Hepatocyte (in vitro differentiated cells): ENCODE measurements around the gene HSPH1. TPM values are rescaled to one million over a fixed set of nuclear protein-coding genes. Genes with fewer than 3 reads are reported as not detected.

Source experiments
- DNase-seq: peaks from one replicate; pipeline ENCODE4 v3.0.0-alpha.2; 2016; ENCODE audit warnings: low spot score
- H2AFZ ChIP-seq: fragments of 200-600 bp; sonication (generic); 2 replicates; pipeline ENCODE4 v1.6.0; 2016; ENCODE audit warnings: antibody characterized with exemption, mild to moderate bottlenecking
- H3K27ac ChIP-seq: fragments of 200-600 bp; sonication (generic); 2 replicates; pipeline ENCODE4 v1.5.1; 2016; ENCODE audit warnings: mild to moderate bottlenecking
- H3K27me3 ChIP-seq: fragments of 200-600 bp; sonication (generic); 2 replicates; pipeline ENCODE4 v1.6.1; 2016
- H3K36me3 ChIP-seq: fragments of 200-600 bp; sonication (generic); replicated peaks from 2 replicates; pipeline ENCODE4 v1.5.1; 2016; ENCODE audit warnings: low read depth; ENCODE audit not compliant: insufficient read depth
- H3K4me1 ChIP-seq: fragments of 200-600 bp; sonication (generic); 2 replicates; pipeline ENCODE4 v1.5.1; 2016; ENCODE audit warnings: mild to moderate bottlenecking, moderate library complexity; ENCODE audit not compliant: insufficient read depth
- H3K4me2 ChIP-seq: fragments of 200-600 bp; sonication (generic); 2 replicates; pipeline ENCODE4 v1.6.0; 2016
- H3K4me3 ChIP-seq: fragments of 200-600 bp; sonication (generic); 2 replicates; pipeline ENCODE4 v1.5.1; 2016; ENCODE audit warnings: mild to moderate bottlenecking
- H3K79me2 ChIP-seq: fragments of 200-600 bp; sonication (generic); 2 replicates; pipeline ENCODE4 v1.6.0; 2017; ENCODE audit warnings: mild to moderate bottlenecking
- H3K9me2 ChIP-seq: fragments of 200-600 bp; sonication (generic); replicated peaks from 2 replicates; pipeline ENCODE4 v1.6.0; 2017; ENCODE audit warnings: mild to moderate bottlenecking; ENCODE audit not compliant: insufficient read depth
- H3K9me3 ChIP-seq: fragments of 200-600 bp; sonication (generic); 2 replicates; pipeline ENCODE4 v1.5.1; 2016; ENCODE audit warnings: low read depth, mild to moderate bottlenecking
- H4K20me1 ChIP-seq: fragments of 200-600 bp; sonication (generic); 2 replicates; pipeline ENCODE4 v1.6.0; 2016; ENCODE audit warnings: mild to moderate bottlenecking; ENCODE audit not compliant: insufficient read depth, poor library complexity, severe bottlenecking
- EZH2 ChIP-seq: fragments of 200-600 bp; sonication (generic); IDR thresholded peaks from 2 replicates; pipeline ENCODE4 v1.6.1; 2016; ENCODE audit warnings: antibody characterized with exemption, mild to moderate bottlenecking, borderline replicate concordance
- EZH2phosphoT487 ChIP-seq: fragments of 200-600 bp; sonication (generic); IDR thresholded peaks from one replicate; pipeline ENCODE4 v1.6.1; 2018; ENCODE audit warnings: antibody characterized with exemption, mild to moderate bottlenecking, low read depth, moderate library complexity; ENCODE audit not compliant: unreplicated experiment, severe bottlenecking
- WGBS: methylation state at CpG from one replicate; pipeline ENCODE4 v1.1.6; 2016; ENCODE audit warnings: low lambda C conversion rate; ENCODE audit errors: missing lambda C conversion rate; 5-methylcytosine and 5-hydroxymethylcytosine counted together
- polyA plus RNA-seq: library from polyadenylated mRNA; unstranded; fragments of >200 nt; fragmentation: Nextera tagmentation; extraction: Ambion mirVana; gene quantifications from 2 replicates; pipeline ENCODE4 v1.2.1, GENCODE V29; 2016
- total RNA-seq: library from RNA; depleted of rRNA; stranded (reverse); fragments of >200 nt; gene quantifications from 2 replicates; pipeline ENCODE4 v1.2.3, GENCODE V29; 2014
- TF ChIP-seq, protein P1 (sequence below): fragments of 200-600 bp; sonication (generic); IDR thresholded peaks from 2 replicates; pipeline ENCODE4 v1.5.1; 2016; ENCODE audit warnings: antibody characterized with exemption, mild to moderate bottlenecking; ENCODE audit not compliant: poor library complexity

The HSPH1 gene
- total and polyA plus RNA-seq, 2 experiments from 2014 or later, result 64.1 to 74.2 TPM

DNA sequence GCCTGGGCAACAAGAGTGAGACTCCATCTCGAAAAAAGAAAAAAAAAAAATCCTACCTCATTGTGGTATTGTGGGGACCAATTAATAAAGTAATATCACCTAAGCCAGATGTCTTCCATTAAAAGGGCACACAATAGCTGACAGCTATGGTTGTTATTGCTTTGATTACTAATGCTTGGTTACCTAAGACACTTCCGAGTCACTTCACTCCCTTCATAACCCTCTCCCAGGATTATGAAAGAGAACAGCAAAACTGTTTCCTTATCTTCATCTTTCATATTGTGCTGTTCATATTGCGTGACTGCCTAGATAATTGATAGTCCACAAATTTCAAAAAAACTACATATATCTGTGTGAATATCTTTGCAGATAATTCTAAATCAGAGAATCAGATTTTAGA, 10.3 kb upstream of the HSPH1 start:
- H2AFZ ChIP-seq, result no peak overlapping the region
- H3K79me2 ChIP-seq, result no peaks in the 10 kb centered on the region
- H3K9me2 ChIP-seq, result no peaks in the 10 kb centered on the region
- no peak for TF ChIP-seq EZH2
- TF ChIP-seq, protein P1, sequence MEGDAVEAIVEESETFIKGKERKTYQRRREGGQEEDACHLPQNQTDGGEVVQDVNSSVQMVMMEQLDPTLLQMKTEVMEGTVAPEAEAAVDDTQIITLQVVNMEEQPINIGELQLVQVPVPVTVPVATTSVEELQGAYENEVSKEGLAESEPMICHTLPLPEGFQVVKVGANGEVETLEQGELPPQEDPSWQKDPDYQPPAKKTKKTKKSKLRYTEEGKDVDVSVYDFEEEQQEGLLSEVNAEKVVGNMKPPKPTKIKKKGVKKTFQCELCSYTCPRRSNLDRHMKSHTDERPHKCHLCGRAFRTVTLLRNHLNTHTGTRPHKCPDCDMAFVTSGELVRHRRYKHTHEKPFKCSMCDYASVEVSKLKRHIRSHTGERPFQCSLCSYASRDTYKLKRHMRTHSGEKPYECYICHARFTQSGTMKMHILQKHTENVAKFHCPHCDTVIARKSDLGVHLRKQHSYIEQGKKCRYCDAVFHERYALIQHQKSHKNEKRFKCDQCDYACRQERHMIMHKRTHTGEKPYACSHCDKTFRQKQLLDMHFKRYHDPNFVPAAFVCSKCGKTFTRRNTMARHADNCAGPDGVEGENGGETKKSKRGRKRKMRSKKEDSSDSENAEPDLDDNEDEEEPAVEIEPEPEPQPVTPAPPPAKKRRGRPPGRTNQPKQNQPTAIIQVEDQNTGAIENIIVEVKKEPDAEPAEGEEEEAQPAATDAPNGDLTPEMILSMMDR, result no peak
- TF ChIP-seq EZH2phosphoT487, result no peak
- H3K36me3 ChIP-seq, result no peaks in the 10 kb centered on the region
- no peak overlapping the region for H3K27ac ChIP-seq
- no peaks in the 10 kb centered on the region for H3K9me3 ChIP-seq
- no peak for DNase-seq
- WGBS, result 95% methylated on average over 3 of the region's 3 CpGs
- no peak overlapping the region for H3K4me2 ChIP-seq
- H3K27me3 ChIP-seq, result no peaks in the 10 kb centered on the region
- no peak overlapping the region for H3K4me3 ChIP-seq
- H4K20me1 ChIP-seq, result no peaks in the 10 kb centered on the region
- H3K4me1 ChIP-seq, result no peaks in the 10 kb centered on the region

DNA sequence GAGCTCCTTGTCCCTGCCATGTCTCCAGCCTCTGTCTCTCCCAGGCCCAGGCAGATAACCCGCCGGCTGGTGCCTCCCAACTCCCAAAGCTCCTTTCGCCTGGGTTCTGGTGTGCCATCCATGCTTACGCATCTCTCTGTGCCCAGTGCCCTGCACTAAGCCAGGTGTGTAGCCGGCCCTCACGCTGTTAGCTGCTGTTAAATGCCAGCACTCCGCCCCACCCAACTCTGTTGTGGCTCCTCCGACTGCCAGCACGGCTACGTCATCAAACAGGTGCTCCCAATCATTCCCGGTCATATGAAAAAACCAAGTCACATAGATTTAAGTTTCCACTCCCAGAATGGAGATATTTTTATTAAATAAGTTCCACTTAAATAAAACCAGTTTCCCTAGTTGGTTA, 7.0 kb upstream of the HSPH1 start:
- Histone ChIP-seq H3K79me2 (no peaks in the 10 kb centered on the region), H2AFZ (no peak overlapping the region), H3K27ac (no peak overlapping the region), H3K36me3 (no peaks in the 10 kb centered on the region), H3K27me3 (no peaks in the 10 kb centered on the region), H4K20me1 (no peaks in the 10 kb centered on the region), H3K4me3 (no peak overlapping the region), H3K9me2 (no peaks in the 10 kb centered on the region), H3K4me1 (no peaks in the 10 kb centered on the region), H3K9me3 (no peaks in the 10 kb centered on the region), H3K4me2 (no peak overlapping the region)
- no peak for DNase-seq
- TF ChIP-seq EZH2, result no peak
- TF ChIP-seq, protein P1, result no peak
- TF ChIP-seq EZH2phosphoT487, result no peak
- WGBS, result 93% methylated on average over 11 of the region's 11 CpGs

DNA sequence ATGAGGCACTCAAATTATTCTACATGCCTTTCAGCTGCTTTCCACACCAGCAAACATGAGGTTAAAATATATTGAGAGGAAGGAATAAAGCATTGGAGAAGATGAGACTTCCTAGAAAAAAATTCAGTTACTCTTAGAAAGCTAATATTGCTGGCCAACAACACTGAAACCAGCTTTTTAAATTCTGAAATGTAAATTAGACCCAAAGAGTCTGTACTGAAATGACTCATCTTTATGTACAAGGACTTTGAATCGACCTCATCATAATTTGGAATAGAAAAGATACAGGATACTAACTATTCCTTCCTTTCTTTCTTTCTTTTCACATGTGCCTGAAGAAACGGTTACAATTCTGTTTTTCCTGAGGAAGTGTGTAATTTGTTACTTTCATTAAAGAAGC, 6.5 kb upstream of the HSPH1 start:
- TF ChIP-seq, protein P1, result no peak
- no peak for TF ChIP-seq EZH2
- no peak for TF ChIP-seq EZH2phosphoT487
- Histone ChIP-seq H3K27me3 (no peaks in the 10 kb centered on the region), H3K36me3 (no peaks in the 10 kb centered on the region), H3K79me2 (no peaks in the 10 kb centered on the region), H3K27ac (no peak overlapping the region), H2AFZ (no peak overlapping the region), H4K20me1 (no peaks in the 10 kb centered on the region), H3K9me3 (no peaks in the 10 kb centered on the region), H3K4me1 (no peaks in the 10 kb centered on the region), H3K9me2 (no peaks in the 10 kb centered on the region), H3K4me3 (no peak overlapping the region), H3K4me2 (no peak overlapping the region)
- no peak for DNase-seq
- 84% methylated on average over 2 of the region's 2 CpGs for WGBS

DNA sequence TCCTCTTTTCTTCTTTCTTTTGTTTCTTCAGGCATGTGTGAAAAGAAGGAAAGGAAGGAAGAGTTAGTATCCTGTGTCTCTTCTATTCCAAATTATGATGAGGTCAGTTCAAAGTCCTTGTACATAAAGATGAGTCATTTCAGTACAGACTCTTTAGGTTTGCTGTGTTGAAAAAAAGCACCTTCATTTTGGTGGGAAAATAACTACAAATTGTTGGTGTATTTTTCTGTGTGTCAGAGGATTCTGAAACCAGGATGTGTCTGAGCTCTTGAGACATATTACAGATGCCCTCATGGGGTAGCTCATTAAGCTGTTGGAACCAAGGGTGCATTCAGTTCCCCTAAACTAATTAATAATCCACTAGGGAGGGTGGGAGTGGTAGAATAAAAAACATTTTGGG, 5.8 kb upstream of the HSPH1 start:
- Histone ChIP-seq H3K27me3 (no peaks in the 10 kb centered on the region), H3K4me3 (no peak overlapping the region), H3K4me1 (no peaks in the 10 kb centered on the region), H3K9me2 (no peaks in the 10 kb centered on the region), H3K36me3 (no peaks in the 10 kb centered on the region), H3K4me2 (no peak overlapping the region), H2AFZ (no peak overlapping the region), H3K79me2 (no peaks in the 10 kb centered on the region), H3K9me3 (no peaks in the 10 kb centered on the region), H3K27ac (no peak overlapping the region), H4K20me1 (no peaks in the 10 kb centered on the region)
- DNase-seq, result no peak
- TF ChIP-seq EZH2phosphoT487 (no peak), EZH2 (no peak)
- TF ChIP-seq, protein P1, result no peak
